Measurements from ENCODE around the gene AMPD1.

Gene AMPD1

GRCh38 chr1:114700036-114700600 is 4.8 kb upstream of the AMPD1 start:
- DNase-seq (ENCODE audit: insufficient read length, low spot score): no peak
- TF ChIP-seq, protein P1, sequence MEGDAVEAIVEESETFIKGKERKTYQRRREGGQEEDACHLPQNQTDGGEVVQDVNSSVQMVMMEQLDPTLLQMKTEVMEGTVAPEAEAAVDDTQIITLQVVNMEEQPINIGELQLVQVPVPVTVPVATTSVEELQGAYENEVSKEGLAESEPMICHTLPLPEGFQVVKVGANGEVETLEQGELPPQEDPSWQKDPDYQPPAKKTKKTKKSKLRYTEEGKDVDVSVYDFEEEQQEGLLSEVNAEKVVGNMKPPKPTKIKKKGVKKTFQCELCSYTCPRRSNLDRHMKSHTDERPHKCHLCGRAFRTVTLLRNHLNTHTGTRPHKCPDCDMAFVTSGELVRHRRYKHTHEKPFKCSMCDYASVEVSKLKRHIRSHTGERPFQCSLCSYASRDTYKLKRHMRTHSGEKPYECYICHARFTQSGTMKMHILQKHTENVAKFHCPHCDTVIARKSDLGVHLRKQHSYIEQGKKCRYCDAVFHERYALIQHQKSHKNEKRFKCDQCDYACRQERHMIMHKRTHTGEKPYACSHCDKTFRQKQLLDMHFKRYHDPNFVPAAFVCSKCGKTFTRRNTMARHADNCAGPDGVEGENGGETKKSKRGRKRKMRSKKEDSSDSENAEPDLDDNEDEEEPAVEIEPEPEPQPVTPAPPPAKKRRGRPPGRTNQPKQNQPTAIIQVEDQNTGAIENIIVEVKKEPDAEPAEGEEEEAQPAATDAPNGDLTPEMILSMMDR (IDR thresholded peaks at IDR 0.05; ENCODE audit: insufficient read depth, missing control alignments): no peak
- no peak for FAIRE-seq

- TF ChIP-seq, protein P1 (IDR thresholded peaks at IDR 0.05; ENCODE audit: insufficient read depth, missing control alignments): no peak
- FAIRE-seq: no peak
- no peak for DNase-seq (ENCODE audit: insufficient read length, low spot score)
Observed at GRCh38 chr1:114696810-114697209, 1.5 kb upstream of the AMPD1 start.

DNA sequence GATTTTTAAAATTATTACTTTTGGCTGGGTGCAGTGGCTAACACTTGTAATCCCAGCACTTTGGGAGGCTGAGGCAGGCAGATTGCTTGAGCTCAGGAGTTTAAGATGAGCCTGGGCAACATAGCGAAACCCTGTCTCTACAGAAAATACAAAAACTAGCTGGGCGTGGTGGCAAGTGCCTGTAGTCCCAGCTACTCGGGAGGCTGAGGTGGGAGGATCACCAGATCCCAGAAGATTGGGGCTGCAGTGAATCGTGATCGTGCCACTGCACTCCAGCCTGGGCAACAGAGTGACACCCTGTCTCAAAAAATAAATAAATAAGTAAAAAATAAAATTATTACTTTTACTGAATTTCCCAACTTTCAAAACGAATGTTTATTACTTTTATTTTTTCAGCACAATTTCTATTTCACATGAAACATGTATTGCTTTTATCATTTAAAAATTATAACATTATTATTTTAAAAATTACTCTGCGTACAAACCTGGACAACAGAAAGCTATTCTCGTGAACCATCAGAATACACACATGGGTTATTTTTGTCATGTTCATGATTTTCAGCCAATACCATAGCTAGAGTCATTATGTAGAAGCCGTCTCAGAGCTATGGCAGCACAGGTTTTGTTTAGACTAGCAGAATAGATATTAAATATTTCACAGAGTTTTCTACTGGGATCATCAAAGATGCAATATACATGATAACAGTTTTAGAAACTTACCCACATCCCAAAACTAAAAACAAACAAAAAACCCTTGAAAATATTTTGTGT is 621 bp downstream of the AMPD1 start:
- FAIRE-seq (no peak), DNase-seq (ENCODE audit: insufficient read length, low spot score) (no peak)
- TF ChIP-seq, protein P1 (IDR thresholded peaks at IDR 0.05; ENCODE audit: insufficient read depth, missing control alignments): no peak

DNA sequence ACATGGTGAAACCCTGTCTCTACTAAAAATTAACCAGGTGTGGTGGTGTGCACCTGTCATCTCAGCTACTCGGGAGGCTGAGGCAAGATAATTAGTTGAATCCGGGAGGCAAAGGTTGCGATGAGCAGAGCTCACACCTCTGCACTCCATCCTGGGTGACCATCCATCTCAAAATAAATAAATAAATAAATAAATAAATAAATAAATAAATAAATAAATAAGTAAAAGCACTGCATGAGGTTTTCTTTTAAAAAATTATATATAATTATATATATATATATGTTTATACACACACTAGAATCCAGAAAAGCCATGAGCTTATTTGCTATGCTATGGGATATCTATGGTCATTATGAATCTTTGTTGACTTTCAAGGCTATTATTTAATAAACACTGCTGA is 2.4 kb downstream of the AMPD1 start:
- TF ChIP-seq, protein P1 (IDR thresholded peaks at IDR 0.05; ENCODE audit: insufficient read depth, missing control alignments): no peak
- DNase-seq (ENCODE audit: insufficient read length, low spot score) (no peak), FAIRE-seq (no peak)

- DNase-seq (ENCODE audit: insufficient read length, low spot score) (no peak), FAIRE-seq (no peak)
- TF ChIP-seq, protein P1 (IDR thresholded peaks at IDR 0.05; ENCODE audit: insufficient read depth, missing control alignments): no peak
Observed at GRCh38 chr1:114691061-114691460, 4.3 kb downstream of the AMPD1 start.

GRCh38 chr1:114690148-114690547 is 5.2 kb downstream of the AMPD1 start:
- FAIRE-seq (no peak), DNase-seq (ENCODE audit: insufficient read length, low spot score) (no peak)
- TF ChIP-seq, protein P1 (IDR thresholded peaks at IDR 0.05; ENCODE audit: insufficient read depth, missing control alignments): no peak

- TF ChIP-seq, protein P1 (IDR thresholded peaks at IDR 0.05; ENCODE audit: insufficient read depth, missing control alignments): no peak
- DNase-seq (ENCODE audit: insufficient read length, low spot score) (no peak), FAIRE-seq (no peak)
Observed at GRCh38 chr1:114688526-114688925, 6.8 kb downstream of the AMPD1 start.
